Mononuclear cell (primary cell): ENCODE data around the gene CENPVL1. TPM values are rescaled to one million over a fixed set of nuclear protein-coding genes. Genes with fewer than 3 reads are reported as not detected.

Source experiments
- H3K27me3 ChIP-seq: 2 replicates; pipeline ENCODE4 v1.6.0; 2011; ENCODE audit warnings: low read length, control low read depth; ENCODE audit not compliant: insufficient read depth
- H3K4me1 ChIP-seq: 2 replicates; pipeline ENCODE4 v1.5.1; 2011; ENCODE audit warnings: mild to moderate bottlenecking, low read length, control low read depth; ENCODE audit not compliant: insufficient read depth
- H3K4me3 ChIP-seq: 2 replicates; pipeline ENCODE4 v1.5.1; 2011; ENCODE audit warnings: mild to moderate bottlenecking, low read length, moderate library complexity
- H3K9me3 ChIP-seq: 2 replicates; pipeline ENCODE4 v1.5.1; 2011; ENCODE audit warnings: low read depth, mild to moderate bottlenecking, control low read depth, low read length
- total RNA-seq: library from RNA; depleted of rRNA; stranded (reverse); fragments of >200 nt; gene quantifications from one replicate; pipeline ENCODE4 v1.2.3, GENCODE V29; 2012

The CENPVL1 gene
- total RNA-seq, 1 donor, result not detected

- no peaks in the 10 kb centered on the region for H3K4me1 ChIP-seq
- no peaks in the 10 kb centered on the region for H3K9me3 ChIP-seq
- H3K27me3 ChIP-seq, result no peaks in the 10 kb centered on the region
- no peak overlapping the region for H3K4me3 ChIP-seq
Measured at GRCh38 chrX:51759055-51759839, 48.9 kb downstream of the CENPVL1 start.

GRCh38 chrX:51760657-51761056 is 50.3 kb downstream of the CENPVL1 start:
- H3K4me1 ChIP-seq, result no peaks in the 10 kb centered on the region
- no peak overlapping the region for H3K4me3 ChIP-seq
- no peaks in the 10 kb centered on the region for H3K9me3 ChIP-seq
- H3K27me3 ChIP-seq, result no peaks in the 10 kb centered on the region

Other genes with a start within 250 kb of the CENPVL1 start
- gene NUDT11, start 213.9 kb upstream of the CENPVL1 start, total RNA-seq, result 1.6 TPM
- not detected for gene CENPVL3, start 91.6 kb upstream of the CENPVL1 start, total RNA-seq
- not detected for gene CENPVL2, start 27.7 kb upstream of the CENPVL1 start, total RNA-seq
- 5.2 TPM for gene GSPT2, start 32.9 kb downstream of the CENPVL1 start, total RNA-seq
- gene MAGED1, start 183.1 kb downstream of the CENPVL1 start, total RNA-seq, result 17.2 TPM